NT2/D1 (cell line): ENCODE measurements around the gene NPB.

Experiments
- SUZ12 ChIP-seq: IDR thresholded peaks from 2 replicates; pipeline ENCODE4 v1.6.1; 2011; ENCODE audit not compliant: insufficient read length, insufficient read depth; ENCODE audit errors: extremely low read depth
- YY1 ChIP-seq: IDR thresholded peaks from 2 replicates; pipeline ENCODE4 v1.6.1; 2011; ENCODE audit not compliant: insufficient read length, insufficient read depth
- ZNF274 ChIP-seq: IDR thresholded peaks from 2 replicates; pipeline ENCODE4 v1.6.1; 2011; ENCODE audit warnings: mild to moderate bottlenecking, low read depth, low read length

DNA sequence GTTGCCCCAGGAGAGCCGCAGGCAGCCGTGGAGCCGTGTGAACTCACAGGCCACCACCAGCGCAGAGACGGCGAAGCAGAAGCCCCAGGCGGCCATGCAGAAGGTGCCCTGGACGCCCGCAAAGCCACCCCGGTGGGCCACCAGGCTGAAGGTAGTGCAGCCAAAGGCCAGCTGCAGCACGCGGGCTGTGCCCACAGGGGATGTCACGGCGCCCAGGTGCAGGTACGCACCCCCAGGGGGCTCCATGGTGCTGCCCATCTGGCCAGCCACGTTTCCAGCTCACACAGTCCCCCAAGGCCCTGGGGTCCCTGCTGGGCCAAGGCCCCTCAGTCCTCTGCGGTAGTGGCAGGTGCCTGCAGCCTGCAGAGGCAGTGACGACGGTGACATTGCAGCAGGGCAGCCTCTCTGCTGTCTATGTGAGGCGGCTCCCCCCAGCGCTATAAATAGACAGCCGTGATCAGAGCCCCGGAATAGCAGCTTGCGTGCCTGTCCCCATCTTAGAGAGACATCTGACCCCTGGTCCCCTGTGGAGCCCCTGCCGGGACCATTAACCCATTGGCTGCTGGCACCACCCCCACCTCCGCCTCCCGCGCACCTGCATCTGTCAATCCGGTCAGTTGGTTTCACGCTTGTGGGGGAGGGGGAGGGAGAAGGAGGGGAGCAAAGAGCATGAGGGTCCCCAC is 39.6 kb downstream of the NPB start:
- TF ChIP-seq ZNF274 = no peak
- no peak for TF ChIP-seq YY1
- TF ChIP-seq SUZ12 = no peak
